AG04450 (cell line): ENCODE results near the gene TTLL7. TPM values are rescaled to one million over a fixed set of nuclear protein-coding genes. Genes with fewer than 3 reads are reported as not detected.

Source experiments
- CTCF ChIA-PET: fragments of 300-600, 350-600 bp; formaldehyde crosslinking; extraction: SDS; loops from one replicate; lab custom pipeline; 2022; ENCODE audit warnings: antibody characterized with exemption, inconsistent platforms; lab: Charles Lee
- POLR2A ChIA-PET: fragments of 350-600 bp; formaldehyde crosslinking; extraction: SDS; loops from one replicate; lab custom pipeline; 2021; ENCODE audit warnings: antibody characterized with exemption, inconsistent platforms; lab: Yijun Ruan, JAX
- DNase-seq: peaks from one replicate; pipeline ENCODE4 v3.0.0-alpha.2; 2011; ENCODE audit warnings: low read depth, low spot score
- H3K27ac ChIP-seq: one replicate; pipeline ENCODE4 v1.5.1; 2012; ENCODE audit warnings: low read depth, low read length, control low read depth
- H3K27me3 ChIP-seq: one replicate; pipeline ENCODE4 v1.6.0; 2012; ENCODE audit warnings: low read length; ENCODE audit not compliant: control insufficient read depth, insufficient read depth
- H3K4me3 ChIP-seq: 2 replicates; pipeline ENCODE4 v1.5.1; 2011; ENCODE audit warnings: mild to moderate bottlenecking, low read depth, low read length, control low read depth
- H3K9me3 ChIP-seq: 2 replicates; pipeline ENCODE4 v1.5.1; 2012; ENCODE audit warnings: low read length; ENCODE audit not compliant: control insufficient read depth, insufficient read depth
- CTCF ChIP-seq: IDR thresholded peaks from 2 replicates; pipeline ENCODE4 v1.5.1; 2011; ENCODE audit warnings: low read depth, low read length, control low read depth, inconsistent platforms
- polyA plus RNA-seq: library from polyadenylated mRNA; depleted of rRNA; stranded (reverse); fragments of >200 nt; gene quantifications from 2 replicates; pipeline ENCODE4 v1.2.3, GENCODE V29; 2011

TTLL7 gene
- polyA plus RNA-seq, 1 experiment = 17.9 TPM

DNA sequence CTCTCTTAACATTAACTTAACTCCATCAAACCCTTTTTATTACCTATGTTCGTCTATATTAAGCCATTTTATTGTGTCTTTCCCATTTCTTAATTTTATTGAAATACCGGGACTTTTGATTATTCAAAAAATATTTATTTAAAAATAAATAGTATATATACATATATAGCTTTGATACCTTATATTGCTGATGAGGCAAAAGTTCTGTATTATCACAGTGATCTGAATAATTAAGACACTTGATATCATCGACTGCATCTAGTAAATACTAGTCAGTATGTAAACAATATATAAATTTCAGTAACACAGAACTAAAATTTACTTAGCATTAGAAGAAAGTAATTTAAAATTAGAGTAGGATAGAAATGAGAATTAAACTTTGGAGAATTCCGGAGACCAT lies 22.0 kb downstream of the TTLL7 start:
- no peak for TF ChIP-seq CTCF
- DNase-seq = no peak
- ChIA-PET CTCF (no interaction called here), POLR2A (no interaction called here)
- H3K9me3 ChIP-seq = 0 out of 2 replicates have a peak, but pooled peaks cover 2% of the 10 kb centered on the region
- H3K4me3 ChIP-seq = no peak overlapping the region
- no peaks in the 10 kb centered on the region for H3K27me3 ChIP-seq
- H3K27ac ChIP-seq = no peak overlapping the region

DNA sequence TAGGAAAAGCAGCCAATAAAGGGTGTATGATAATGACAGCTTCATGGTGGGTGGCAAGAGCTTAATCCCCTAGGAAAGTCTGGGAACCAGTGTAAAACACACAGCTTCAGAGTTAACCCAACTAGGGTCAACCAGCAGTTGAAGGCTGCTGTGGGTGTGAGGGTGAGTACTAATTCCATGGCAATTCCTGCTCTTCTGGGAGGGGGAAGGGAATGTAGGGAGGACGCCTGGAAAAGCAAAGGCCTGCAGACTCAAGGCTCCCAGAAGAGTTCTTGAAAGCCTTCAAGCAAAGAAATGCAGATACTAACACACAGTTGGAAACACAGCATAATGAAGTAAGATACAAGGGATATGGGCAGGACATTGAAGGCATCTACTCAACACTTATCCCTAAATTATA lies 28.1 kb downstream of the TTLL7 start:
- Histone ChIP-seq H3K9me3 (no peaks in the 10 kb centered on the region), H3K27ac (no peak overlapping the region), H3K27me3 (no peaks in the 10 kb centered on the region), H3K4me3 (no peak overlapping the region)
- DNase-seq = no peak
- TF ChIP-seq CTCF = no peak
- ChIA-PET CTCF (interaction anchor here (1.0 kb wide), 1 partner anchor 50 kb away, joined by 3 read pairs; no protein-coding TSS in a partner anchor), POLR2A (no interaction called here)

DNA sequence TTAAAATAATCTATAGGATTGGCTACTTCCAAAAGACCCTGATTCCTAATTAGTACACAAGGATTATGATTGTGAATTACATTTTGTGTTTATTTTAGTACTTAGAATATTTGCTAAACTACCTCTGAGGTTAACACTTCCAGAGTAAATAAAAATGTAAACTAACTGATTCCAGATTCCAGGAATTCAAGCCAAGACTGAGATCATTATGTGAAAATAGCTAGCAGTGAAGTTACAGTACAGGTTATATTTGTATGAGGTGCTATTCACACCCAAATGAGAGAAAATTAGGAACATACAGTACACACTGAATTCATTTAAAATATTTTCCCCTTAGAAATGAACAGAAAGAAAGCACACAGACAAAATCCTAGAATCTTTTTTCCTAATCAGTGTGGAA lies 28.8 kb downstream of the TTLL7 start:
- Histone ChIP-seq H3K9me3 (no peaks in the 10 kb centered on the region), H3K4me3 (no peak overlapping the region), H3K27ac (no peak overlapping the region), H3K27me3 (no peaks in the 10 kb centered on the region)
- no peak for DNase-seq
- no peak for TF ChIP-seq CTCF
- ChIA-PET CTCF (interaction anchor here (1.0 kb wide), 1 partner anchor 51 kb away, joined by 3 read pairs; no protein-coding TSS in a partner anchor), POLR2A (no interaction called here)

DNA sequence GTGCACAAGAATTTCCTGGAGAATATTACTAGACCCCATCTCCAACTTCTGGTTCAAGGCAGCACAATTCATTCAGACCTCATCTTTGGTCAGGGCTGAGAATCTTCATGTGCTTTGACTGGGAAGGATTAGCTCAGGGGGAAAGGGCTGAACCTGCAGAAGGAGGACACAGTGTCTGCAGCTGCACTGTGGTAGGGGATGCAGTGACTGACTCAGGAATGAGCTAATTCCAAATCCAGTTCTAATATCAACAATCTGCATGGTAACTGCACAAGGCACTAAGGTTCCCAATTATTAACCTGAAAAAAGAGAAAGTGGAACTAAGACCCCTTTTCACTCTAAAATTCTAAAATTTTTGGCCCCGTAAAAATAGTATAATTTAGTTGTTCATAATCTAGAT lies 31.6 kb downstream of the TTLL7 start:
- CTCF ChIA-PET = no interaction called here

GRCh38 chr1:83964153-83964552 lies 34.8 kb downstream of the TTLL7 start:
- H3K4me3 ChIP-seq = no peak overlapping the region
- no peak overlapping the region for H3K27ac ChIP-seq
- no peak for TF ChIP-seq CTCF
- ChIA-PET POLR2A (no interaction called here), CTCF (interaction anchor here (0.6 to 0.9 kb wide), 2 partner anchors 33 to 35 kb away, joined by 4 read pairs; partner anchors contain the start of gene TTLL7)
- no peaks in the 10 kb centered on the region for H3K27me3 ChIP-seq
- H3K9me3 ChIP-seq = no peaks in the 10 kb centered on the region
- no peak for DNase-seq

More for the DNA sequence above, 31.6 kb downstream of the TTLL7 start:
- Histone ChIP-seq H3K4me3 (no peak overlapping the region), H3K27ac (no peak overlapping the region), H3K27me3 (no peaks in the 10 kb centered on the region), H3K9me3 (no peaks in the 10 kb centered on the region)
- POLR2A ChIA-PET = no interaction called here
- TF ChIP-seq CTCF = no peak
- DNase-seq = peak; percentile 27
